Urothelium cell line (cell line): ENCODE data around the gene SYNE3.
"Not testable (repeated sequence)": the region's sequence is repeated elsewhere in the genome, so short reads cannot be mapped to it uniquely, and the experiment has no call there.

Experiments
- DNase-seq: peaks from one replicate; pipeline ENCODE4 v3.0.0; 2011; ENCODE audit warnings: low spot score, mixed read lengths
- FAIRE-seq: peaks from 2 replicates; lab custom pipeline; 2011; peaks lifted over from hg19 to GRCh38; lab: Jason Lieb, UNC

SYNE3 gene

DNA sequence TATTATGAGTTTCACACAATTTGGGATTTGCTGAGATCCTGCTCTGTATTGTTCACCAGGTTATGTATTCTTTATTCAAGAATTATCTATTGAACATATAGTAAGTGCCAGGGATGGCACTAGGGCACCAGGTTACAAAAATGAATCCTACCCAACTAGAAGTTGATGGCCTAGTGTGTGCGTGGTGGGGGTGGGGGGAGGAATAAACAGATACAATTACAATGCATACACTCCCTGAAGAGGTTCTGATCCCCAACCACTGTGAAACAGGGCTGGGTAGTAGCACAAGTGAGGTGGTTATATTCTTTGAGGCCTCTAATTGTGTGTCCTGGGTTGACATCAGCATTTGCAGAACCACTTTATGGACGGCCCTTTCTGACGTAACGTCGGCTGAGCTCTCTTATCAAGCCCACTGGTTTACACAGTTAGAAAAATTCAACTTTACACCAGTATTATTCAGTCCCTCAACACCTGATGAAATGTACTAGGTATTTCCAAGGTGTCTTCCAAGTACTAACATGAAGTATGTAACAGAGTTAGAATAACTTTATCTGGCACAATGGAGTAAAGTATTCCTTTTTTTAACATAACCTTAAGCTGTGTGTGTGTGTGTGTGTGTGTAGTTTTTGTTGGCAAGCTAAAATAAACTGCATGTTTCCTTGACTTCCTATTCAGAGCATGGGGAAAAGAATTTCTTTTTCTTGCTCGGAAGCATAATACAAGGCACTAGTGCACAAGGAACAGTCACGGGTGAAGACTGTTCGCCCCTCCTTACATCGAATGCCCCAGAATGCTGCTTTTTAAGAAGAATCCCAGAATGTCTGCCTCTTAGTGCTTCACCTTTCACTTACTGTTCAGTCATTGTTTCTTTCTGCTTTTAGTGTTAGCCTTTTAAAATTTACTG, 10.3 kb upstream of the SYNE3 start:
- DNase-seq, result no peak
- no peak for FAIRE-seq

DNA sequence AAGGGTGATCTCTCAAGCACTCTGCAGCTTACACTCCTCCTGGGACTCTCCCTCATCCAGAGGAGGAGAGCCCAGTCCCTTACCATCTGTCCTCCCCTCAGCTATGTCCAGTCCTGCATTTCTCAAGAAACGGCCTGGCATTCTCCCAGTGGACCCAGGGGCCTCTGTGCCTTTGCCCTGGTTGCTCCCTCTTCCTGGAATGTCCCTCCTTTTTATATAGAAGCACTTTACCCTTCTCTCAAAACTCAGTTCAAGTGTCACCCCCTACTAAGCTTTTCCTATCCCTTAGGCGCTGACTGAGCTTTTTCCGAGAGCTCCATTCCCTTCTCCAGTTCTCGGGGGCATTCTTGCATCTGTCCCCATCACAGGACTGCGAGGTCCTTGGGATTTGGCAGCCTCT, 9.5 kb upstream of the SYNE3 start:
- no peak for DNase-seq
- no peak for FAIRE-seq

DNA sequence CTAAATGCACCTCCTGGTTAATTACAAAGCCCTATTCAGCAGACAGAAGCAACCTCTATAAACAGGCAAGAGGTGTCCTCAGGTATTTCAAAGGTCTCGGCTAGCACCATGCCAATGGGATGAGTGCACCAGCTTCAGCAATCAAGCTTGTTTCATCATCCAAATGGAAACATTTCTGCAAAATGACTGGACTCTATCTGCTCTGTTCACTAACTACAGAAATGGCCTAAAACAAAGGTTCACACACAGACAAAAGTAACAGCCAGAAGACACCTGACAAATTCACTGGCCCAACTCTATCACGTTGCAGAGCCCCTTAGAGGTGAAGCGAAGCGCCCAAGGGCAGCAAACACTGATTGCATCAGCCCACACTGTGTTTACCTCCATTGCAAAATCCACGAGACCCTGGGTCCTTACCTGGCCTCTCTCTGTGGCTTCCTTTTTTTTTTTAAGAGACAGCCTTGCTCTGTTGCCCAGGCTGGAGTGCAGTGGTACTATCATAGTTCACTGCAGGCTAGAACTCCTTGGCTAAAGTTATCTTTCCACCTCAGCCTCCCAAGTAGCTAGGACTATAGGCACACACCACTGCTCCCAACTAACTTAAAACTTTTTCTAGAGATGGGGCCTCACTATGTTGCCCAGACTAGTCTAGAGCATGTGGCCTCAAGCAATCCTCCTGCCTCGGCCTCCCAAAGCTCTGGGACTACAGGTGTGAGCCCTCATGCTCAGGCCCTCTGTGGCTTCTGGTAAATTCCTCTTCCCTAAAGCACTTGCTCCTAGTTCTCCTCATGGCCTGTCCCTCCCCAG, 8.5 kb upstream of the SYNE3 start:
- DNase-seq (no peak), FAIRE-seq (no peak)

DNA sequence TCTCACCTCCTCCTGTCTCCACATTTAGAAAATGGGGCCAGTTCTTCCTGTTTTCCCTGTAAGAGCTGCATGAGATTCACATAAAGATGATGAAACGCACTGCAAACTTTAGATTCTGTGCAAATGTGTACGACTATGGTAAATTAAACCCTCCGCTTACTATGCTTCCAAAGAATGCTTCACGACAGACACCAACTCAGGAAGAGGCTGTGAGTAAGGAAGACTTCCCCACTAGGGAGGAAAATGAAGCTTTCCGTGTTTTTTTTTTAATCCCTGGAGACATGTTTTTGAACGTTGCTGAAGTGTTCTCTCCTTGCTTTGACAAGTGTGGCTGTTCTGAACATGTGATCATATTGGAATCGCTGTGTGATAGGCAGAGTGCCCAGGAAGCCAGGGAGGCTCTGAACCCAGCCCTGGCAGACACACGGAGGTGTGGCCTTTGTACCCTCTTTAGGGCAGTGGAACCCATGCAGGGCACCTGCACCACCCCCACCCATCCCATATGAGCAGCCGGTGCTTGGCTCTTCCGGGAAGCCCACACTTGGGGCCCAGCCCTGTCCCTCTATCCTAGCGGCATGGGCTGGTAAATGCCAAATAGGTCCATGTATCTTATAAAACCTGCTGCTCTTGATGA, 7.5 kb upstream of the SYNE3 start:
- FAIRE-seq (no peak), DNase-seq (no peak)

DNA sequence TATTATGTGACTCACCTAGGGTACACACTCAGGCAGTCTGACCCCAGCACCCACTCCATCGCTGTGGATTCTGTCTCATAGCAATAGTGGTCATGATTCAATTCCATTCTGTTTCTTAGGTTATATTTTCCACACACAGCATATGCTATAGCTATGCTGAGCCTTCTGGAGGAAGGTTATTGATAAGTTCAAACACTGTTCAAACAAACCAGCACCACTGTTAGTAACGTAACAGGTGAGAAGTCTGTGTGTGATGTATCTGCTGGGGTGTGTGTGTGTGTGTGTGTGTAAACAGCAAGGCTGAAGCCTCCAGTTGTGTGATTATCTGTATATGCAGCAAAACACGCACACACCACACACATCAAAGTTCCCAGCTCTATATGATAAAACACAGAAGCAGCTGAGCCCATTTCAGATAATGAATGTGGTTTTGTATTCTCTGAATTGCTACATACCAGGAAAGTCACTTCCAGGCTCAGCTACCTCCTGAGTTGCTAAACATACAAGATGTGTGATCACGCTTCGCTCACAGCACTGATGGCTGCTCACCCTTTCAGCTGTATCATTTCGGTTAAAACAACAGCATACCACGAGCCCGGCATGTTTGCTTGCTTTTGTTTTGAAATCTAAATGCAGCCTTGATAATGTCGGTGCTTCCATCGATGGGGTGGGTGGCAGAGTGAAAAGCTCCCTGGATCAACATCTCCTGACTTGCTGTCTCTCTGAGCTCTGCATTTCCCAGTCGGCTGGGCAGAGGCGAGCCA, 6.8 kb upstream of the SYNE3 start:
- DNase-seq, result no peak
- no peak for FAIRE-seq

DNA sequence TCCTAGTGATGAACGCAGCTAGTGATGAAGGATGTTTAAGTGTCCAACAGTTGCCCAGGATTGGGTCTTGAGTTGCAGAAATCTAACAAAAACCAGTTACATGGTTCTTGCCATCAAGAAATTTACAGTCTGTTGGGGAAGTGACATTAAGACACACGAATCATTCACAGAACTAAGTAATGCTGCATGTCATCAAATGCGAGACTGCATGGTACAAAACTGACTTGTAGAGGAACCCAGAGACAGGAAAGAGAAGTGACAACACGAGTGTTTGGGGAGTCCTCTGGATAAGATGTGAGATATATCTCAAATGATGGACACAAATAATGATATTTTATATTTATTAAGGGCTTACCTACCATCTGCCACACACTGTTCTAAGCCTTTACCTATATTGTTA, 6.1 kb upstream of the SYNE3 start:
- no peak for DNase-seq
- no peak for FAIRE-seq

DNA sequence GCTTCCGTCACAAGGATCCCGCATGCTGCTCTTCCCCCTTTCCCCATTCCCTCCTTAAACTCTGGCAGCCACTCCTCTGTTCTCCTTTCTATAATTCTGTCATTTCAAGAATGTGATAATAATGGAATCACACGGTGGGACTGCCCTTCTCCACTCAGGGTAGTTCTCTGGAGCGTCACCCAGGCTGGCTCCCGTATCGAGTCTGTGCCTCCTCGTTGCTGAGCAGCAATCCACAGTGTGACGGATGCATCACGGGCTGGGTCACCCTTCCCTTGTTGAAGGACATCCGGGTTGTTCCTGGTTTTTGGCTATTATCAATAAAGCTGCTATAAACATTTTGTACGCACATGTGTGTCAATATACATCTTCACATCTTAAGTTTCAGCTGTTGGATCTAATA, 5.7 kb upstream of the SYNE3 start:
- DNase-seq (no peak), FAIRE-seq (no peak)

DNA sequence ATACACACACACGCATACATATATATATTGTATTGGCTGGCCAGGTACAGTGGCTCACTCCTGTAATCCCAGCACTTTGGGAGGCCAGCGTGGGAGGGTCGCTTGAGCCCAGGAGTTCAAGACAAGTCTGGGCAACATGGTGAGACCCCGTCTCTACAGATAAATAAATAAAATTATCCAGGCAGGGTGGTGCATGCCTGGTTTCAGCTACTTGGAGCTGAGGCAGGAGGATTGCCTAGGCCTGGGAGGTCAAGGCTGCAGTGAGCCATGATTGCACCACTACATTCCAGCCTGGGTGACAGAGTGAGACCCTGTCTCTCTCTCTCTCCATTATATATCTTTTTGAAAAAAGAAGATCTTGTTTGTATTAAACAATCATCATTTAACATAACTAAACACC, 4.6 kb upstream of the SYNE3 start:
- FAIRE-seq, result no peak
- DNase-seq, result no peak

DNA sequence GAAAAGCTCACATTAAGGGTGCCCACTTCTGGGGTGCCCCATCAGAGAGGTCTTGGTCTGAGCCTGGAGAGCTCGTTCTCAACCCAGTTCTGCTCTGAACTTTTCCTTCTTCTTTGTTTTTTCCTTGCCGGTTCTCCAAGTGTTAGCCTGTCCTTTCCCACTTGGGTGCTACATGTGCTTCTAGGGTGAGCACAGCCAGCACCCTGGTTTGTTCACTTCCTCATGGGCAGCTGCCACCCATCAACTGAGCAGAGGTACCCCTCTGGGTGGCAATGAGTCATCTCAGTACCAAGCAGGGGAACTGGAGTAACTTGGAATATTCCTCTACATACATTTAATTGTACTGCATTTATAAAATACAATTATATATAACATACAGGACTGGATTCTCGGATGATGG, 3.9 kb upstream of the SYNE3 start:
- no peak for FAIRE-seq
- no peak for DNase-seq

DNA sequence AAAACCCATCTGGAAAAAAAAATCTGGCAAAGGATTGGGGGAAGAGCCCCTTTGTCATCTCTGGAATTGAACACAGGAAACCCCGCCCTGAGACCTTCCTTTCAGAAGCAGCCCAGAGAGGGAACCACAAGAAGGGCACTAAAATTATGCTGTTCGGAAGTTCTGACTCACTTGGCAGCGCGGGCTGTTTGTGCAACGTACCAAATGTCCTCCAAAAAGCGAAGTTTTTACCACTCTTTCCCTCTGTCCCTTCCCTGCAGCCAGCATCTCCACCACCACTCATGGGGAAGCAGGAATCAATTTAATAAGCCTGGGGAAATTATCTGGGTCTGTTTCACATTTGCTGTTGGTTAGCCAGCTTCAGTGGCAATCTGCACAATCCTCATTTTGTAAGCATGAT, 3.2 kb upstream of the SYNE3 start:
- DNase-seq (peak; percentile 69), FAIRE-seq (no peak)

DNA sequence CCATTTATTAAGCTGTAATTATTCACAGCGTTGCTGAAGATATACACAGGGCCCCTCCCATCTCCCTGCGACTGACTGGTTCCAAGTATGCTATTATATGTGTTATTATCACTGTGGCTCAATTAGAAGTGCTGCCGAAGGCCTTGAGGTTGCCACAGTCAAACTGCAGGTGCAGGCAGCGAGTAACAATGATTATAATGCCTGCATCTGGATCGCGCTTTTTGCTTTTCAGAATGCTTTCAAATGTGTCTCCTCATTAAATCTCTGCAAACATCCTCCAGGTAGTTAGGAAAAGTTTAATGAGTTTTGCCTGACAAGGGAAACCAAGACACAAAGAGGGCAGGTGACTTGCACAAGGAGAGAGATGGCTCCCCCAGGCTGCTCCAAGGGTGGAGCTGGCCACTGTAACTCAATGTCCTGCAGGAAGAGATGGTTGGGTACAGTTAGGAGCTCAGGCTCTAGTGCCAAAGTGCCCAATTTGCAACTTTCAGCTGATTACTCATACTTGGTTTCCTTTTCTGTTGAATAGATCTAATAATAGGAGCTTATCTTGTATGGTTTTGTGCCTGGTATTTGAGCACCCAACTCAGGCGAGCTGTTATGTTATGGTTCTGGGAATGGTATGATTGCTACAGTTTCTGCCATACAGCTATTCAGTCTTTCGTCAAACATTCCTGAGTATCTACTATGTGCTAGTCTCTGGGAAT, 1.7 kb upstream of the SYNE3 start:
- FAIRE-seq (no peak), DNase-seq (no peak)

DNA sequence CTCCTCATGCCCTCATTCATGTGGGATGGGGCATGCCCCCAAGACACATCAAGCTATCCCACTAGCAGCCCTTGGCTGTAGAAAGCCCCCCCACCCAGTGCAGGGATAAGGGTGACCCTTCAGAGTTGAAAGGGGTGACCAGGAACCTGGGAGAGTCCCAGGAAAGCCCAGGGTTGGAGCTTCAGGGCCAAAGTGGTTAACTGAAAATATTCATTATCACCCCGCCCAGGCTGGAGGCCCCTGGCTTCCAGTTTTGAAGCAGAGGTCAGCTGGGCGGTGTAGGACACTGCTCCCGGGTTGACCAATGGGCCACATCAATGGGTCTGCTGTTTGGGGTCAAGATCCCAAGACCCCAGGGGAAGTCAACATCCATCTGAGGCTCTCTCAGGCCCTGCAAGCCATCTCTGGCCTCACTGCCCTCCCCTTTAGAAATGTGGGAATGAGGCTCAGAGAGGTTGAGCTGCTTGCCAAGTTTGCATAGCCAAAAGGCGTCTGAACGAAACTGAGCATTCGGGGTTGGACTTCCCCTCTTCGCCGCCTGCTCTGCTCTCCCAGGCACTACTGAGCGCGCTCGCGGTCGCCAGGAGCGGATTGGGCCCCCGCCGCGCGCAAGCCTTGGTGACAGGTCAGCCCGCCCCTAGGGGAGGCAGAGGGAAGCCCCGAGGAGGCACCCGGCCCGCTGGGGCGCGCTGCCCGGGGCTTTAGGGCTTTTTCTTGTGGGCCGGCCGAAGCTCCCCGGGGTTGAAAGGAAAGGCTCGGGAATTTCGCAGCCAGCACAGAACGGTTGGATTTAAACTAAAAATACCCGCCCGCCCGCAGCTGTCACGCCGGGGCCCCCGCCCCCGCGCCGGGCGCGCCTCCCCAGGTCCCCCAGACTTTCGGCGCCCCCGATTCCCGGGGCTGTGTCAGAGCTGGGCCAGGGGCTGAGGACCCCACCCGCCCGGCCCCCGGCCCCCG, 576 bp downstream of the SYNE3 start:
- FAIRE-seq, result no peak
- peak; percentile 63 for DNase-seq

DNA sequence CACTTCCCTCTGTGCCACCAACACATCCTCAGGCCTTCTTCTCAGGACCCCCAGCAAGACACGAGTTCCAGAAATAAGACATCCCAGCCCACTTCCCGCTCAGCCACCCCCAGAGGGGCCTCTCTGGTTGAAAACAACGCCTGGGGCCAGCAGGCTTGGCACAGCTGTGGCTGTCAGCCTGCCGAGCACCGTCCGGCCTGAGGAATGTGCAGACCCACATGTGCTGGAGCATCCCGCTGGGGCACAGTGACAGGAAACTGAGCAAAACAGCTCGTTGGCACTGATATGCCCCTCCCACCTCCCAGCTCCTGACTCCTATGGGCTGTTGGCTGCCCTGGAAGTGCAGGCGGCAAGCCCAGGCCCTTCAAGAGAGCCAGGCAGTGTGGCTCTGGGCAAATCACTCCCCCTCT, 1.4 kb downstream of the SYNE3 start:
- FAIRE-seq, result no peak
- no peak for DNase-seq

DNA sequence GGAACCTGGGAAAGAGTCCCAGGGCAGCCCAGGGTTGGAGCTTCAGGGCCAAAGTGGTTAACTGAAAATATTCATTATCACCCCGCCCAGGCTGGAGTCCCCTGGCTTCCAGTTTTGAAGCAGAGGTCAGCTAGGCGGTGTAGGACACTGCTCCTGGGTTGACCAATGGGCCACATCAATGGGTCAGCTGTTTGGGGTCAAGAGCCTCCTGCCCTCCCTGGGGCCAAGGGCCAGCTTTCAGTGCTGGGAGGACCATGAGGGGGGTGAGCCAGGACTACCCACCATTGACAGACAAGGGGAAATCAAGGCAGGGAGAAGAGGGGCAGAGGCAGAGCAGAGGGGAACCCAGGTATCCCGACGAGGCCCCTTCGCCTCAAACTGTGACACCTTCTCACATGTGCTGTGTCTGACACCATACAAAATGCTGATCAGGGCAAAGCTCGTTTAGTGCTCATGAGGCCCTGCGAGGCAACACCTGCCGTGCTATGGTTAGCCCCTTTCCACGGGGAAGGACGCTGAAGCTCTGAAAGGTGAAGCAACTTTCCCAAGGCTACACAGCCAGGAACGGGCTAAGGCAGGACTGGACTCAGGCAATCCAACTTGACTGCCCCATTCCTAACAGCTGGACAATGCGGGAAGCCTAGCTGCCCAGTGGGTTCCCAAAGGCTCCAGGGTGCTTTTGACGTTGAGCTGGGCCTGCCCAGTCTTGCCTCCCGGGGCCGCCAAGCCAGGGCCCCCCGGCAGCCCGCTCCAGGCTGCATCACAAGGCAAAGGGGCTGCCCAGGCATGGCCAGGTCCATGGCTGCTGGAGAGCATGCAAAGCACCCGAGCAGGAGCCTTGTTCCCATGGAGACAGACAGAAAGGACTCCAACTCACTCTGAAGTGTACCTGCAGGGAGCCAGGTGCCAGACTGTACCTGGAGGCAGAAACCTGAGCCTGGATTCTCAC, 2.0 kb downstream of the SYNE3 start:
- FAIRE-seq (no peak), DNase-seq (no peak)

DNA sequence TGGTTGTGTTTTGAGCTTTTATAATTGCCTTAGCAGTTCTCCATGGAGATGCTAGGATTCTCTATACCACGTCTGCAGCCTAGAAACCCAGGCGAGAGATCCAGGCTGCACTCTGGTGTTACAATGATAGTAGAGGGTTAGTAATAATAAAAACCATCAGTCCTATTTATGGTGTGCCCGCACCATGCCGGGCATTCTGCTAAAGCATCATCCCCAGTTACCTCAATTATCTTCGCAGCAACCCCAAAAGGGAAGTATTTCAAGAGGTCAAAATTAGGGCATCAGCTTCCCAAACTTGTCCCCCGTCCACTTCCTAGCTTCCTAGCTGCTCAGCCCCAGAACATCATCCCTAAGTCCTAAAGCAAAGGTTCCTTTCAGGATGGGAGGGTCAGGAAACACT, 3.2 kb downstream of the SYNE3 start:
- FAIRE-seq, result no peak
- DNase-seq, result no peak

DNA sequence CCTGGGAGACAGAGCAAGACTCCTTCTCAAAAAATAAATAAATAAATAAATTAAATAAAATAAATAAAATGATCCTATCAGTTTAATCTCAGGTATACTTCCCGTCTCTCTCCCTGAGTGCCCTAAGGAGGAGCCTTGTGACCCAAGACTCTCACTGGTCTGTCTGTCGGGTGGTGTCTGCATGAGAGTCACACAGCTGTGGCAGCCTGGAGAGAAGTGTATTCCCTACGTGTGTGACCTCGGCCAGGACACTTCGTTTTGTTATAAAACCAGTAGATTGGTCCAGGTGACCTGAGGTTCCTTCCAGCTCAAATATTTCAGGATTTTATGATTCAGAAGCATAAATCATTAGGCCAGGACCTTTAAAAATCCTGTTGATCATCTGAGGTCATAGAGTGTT, 4.8 kb downstream of the SYNE3 start:
- no peak for FAIRE-seq

DNA sequence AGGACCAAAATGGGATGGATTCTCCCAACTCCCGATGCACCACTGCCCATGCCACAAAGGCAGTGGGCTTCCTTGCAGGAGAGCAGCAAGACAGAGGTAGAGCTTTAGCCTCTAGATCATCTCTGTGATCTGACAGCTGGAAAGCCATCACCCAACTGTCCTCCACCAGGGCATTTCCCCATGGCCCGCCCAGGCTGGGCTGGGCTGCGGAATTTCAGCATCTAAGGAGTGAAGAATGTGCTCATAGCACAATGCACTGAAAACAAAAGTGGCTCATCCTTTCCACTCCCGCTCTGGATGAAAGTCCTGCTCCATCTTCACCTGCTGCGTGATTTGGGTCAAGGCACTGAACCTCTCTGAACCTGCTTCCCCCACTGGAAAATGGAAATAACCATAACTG, 5.6 kb downstream of the SYNE3 start:
- no peak for FAIRE-seq
- no peak for DNase-seq

More for the DNA sequence above, 4.8 kb downstream of the SYNE3 start:
- no peak for DNase-seq

DNA sequence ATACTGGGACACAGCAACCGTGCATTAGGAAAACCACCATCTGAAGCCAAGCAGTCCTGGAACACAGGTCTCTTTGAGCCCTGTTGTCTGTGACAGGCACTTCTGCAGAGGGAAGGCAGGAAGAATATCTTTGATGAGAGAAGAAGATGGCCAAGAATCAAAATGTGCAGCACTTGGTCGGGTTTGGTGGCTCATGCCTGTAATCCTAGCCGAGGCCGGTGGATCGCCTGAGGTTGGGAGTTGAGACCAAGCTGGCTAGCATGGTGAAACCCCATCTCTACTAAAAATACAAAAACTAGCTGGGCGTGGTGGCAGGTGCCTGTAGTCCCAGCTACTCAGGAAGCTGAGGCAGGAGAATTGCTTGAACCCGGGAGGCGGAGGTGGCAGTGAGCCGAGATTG, 6.1 kb downstream of the SYNE3 start:
- FAIRE-seq, DNase-seq: not testable (repeated sequence)
